Right lobe of liver (tissue), 4 donors: Measurements from ENCODE around the gene NEDD9.

Experiments
- POLR2A ChIP-seq: fragments of 450-650 bp; IDR thresholded peaks from one replicate; pipeline ENCODE4 v1.6.1; 2017; ENCODE audit warnings: antibody characterized with exemption, mild to moderate bottlenecking
- TF ChIP-seq, protein P1 (sequence below), 4 donors: fragments of 200-600 bp in 3 of 4; fragments of 450-650 bp in 1 of 4; IDR thresholded peaks; one replicate each; pipeline versions ENCODE4 v1.5.1 to v1.8.0; 2016 to 2022; ENCODE audit warnings: antibody characterized with exemption in 4 of 4, mild to moderate bottlenecking in 2 of 4
- donor health status: DM: no; HTN: no; CAD: no.
- donor health status: DM: no; HTN: no; CAD: no.
- donor health status: DM: no; HTN: yes; CAD: no.

- TF ChIP-seq, protein P1, sequence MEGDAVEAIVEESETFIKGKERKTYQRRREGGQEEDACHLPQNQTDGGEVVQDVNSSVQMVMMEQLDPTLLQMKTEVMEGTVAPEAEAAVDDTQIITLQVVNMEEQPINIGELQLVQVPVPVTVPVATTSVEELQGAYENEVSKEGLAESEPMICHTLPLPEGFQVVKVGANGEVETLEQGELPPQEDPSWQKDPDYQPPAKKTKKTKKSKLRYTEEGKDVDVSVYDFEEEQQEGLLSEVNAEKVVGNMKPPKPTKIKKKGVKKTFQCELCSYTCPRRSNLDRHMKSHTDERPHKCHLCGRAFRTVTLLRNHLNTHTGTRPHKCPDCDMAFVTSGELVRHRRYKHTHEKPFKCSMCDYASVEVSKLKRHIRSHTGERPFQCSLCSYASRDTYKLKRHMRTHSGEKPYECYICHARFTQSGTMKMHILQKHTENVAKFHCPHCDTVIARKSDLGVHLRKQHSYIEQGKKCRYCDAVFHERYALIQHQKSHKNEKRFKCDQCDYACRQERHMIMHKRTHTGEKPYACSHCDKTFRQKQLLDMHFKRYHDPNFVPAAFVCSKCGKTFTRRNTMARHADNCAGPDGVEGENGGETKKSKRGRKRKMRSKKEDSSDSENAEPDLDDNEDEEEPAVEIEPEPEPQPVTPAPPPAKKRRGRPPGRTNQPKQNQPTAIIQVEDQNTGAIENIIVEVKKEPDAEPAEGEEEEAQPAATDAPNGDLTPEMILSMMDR (IDR thresholded peaks at IDR 0.05) = no peak
- TF ChIP-seq POLR2A = no peak
These were observed 43.1 kb upstream of the NEDD9 start for GRCh38 chr6:11275598-11275997.
